ENCODE measurements around the gene TFCP2L1.

The TFCP2L1 gene

DNA sequence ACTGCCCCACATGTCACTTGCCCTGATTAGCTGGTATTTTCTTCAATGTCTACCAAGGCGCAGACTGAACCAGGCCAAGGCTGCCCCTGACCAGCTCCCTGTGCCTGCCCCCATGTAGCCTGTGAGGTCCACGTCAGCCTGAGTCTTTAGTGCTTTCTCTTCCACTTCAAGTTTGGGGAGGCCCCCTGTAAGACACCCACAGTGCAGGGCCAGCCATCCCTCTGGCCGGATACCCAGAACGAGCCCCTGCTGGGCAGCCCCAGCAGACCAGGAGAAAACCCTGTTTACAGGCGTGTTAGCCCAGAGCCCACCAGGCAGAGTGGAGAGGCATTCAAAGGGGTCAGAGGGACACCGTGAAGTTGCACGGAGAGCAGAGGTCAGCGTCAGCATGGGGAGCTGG, 92.4 kb downstream of the TFCP2L1 start:
- DNase-seq, result no peak

- no peak for DNase-seq
These were observed 93.5 kb downstream of the TFCP2L1 start for GRCh38 chr2:121191191-121192170.

GRCh38 chr2:121189661-121190381, 95.2 kb downstream of the TFCP2L1 start:
- no peak for DNase-seq

GRCh38 chr2:121189011-121189410, 96.0 kb downstream of the TFCP2L1 start:
- no peak for DNase-seq

- DNase-seq, result no peak
These were observed 97.0 kb downstream of the TFCP2L1 start for GRCh38 chr2:121187982-121188411.

DNA sequence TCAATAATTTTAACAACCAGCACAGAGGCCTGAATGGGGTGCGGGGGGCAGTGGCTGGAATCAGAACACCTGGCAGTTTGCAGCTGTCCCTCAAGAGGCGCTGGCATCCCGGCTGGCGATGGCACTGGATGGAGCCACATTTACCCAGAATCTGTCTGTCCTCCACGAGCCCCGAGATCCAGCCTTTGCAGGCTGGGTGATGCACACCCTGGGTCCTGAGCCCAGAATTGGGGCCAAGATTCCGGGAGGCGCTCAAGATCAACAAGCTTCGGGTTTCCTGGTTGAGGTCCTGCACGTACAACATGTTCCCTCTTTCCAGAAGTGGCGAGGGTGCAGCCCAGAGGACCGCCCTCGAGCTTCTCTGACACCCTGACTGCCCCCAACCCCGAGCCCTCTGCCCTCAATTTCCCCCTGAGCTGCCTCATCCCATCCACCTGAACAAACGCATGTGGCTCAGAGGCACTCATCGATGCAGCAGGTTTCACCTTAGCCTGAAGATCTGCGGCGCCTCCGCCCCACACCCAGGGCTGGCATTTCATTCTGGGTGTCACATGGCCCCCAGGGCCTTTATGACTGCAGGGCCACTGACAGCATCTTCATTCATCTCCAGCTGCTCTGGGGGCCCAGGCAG, 97.5 kb downstream of the TFCP2L1 start:
- no peak for DNase-seq

- DNase-seq, result no peak
These were observed 98.7 kb downstream of the TFCP2L1 start for GRCh38 chr2:121186261-121186660.

GRCh38 chr2:121185571-121186074, 99.4 kb downstream of the TFCP2L1 start:
- DNase-seq, result no peak

DNA sequence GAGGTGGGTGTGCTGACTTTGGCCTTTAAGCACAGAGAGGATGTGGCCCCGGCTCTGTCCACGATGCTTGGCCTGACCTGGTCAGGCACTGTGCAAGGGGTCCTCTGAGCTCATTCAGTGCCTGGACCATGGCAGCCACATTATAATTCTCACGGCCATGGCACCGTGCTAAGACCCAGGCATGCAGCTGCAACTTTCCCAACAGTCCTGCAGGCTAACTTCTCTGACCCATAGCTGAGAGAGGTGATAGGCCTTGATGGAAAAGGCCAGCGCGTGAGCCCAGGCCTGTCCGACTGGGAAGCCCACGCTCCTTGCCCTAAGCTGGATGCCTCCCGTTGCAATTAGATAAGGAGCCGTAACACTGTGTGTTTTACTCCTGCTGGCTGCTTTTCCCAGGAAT, 99.9 kb downstream of the TFCP2L1 start:
- DNase-seq, result no peak

- DNase-seq, result no peak
These were observed 100.6 kb downstream of the TFCP2L1 start for GRCh38 chr2:121184248-121184862.

GRCh38 chr2:121182520-121182919, 102.5 kb downstream of the TFCP2L1 start:
- DNase-seq, result no peak

GRCh38 chr2:121179467-121179866, 105.5 kb downstream of the TFCP2L1 start:
- no peak for DNase-seq

- no peak for DNase-seq
These were observed 106.3 kb downstream of the TFCP2L1 start for GRCh38 chr2:121178730-121179129.

GRCh38 chr2:121177896-121178295, 107.1 kb downstream of the TFCP2L1 start:
- DNase-seq, result no peak

DNA sequence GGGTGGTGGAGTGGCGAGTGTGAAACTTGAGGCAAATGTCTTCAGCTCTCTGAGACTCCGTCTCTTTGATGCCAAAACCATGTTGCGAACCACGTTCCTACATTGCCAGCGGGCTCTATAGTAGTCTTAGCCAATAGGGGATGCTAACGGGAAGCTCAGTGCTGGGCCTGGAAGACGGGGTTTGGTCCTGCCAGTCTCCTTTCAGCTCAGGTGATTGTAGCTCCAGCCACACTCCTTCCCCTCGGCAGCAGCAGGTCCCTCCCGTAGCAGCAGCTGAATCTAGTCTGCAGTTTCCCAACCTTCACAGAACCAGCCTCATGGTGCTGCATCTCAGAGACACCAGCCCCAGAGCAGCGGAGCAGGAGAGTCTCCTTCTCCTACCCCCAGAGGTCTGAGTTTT, 109.7 kb downstream of the TFCP2L1 start:
- DNase-seq, result no peak

- DNase-seq, result no peak
These were observed 111.2 kb downstream of the TFCP2L1 start for GRCh38 chr2:121173806-121174205.

GRCh38 chr2:121173112-121173511, 111.9 kb downstream of the TFCP2L1 start:
- no peak for DNase-seq

DNA sequence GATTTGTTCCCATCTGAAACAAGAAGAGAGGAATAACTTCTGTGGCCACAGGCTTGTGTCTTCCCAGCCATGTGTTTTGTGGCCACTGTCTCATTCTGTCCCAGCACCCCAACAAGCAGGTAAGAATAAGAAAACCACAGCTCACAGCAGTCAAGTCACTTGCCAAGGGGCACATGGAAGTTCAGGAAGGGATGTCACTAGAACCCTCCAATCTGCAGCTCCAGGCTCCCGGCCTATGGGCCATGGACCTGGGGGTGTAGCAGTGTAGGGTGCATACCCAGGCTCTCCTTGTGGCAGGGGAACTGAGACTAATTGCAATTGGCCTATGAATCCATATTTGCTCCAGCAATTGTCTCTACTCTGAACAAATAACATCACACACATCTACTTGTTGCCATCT, 112.5 kb downstream of the TFCP2L1 start:
- DNase-seq, result no peak

DNA sequence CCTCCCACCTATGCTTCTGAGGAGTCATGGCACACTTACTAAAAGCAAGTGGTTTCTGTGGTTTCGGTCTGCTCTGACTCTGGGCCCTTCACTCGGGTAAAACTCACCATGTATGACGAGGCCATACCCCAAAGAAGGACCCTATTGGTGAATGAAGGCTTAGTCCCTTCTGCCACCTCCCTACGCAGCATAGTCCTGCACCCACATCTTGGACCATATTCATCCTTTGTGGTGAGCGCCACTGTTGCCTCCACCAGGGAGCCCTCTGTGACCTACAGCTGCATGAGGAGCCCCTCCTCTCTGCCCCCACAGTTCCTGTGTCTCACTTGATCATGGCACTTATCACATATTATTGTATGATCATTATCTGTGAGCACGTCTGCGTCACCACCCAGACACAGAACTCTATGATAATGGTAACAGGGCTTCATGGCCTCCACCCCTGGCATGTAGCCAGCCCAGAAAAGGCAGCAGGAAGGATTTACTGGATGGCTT, 113.3 kb downstream of the TFCP2L1 start:
- DNase-seq, result no peak

DNA sequence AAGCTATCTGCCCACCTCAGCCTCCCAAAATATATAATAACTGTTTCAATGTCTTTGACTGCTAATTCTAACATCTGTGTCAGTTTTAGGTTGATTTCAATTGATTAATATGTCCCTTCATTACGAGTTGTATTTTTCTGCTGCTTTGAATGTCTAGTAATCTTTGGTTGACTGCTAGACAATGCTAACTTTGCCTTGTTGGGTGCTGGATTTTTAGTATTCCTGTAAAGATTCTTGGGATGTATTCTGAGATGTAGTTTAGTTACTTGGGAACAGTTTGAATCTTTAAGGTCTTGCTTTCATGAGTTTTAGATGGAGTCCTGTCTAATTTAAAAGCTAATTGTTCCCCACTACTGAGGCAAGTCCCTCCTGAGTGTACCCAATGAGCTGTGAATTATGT, 114.4 kb downstream of the TFCP2L1 start:
- no peak for DNase-seq

- DNase-seq, result no peak
These were observed 117.6 kb downstream of the TFCP2L1 start for GRCh38 chr2:121167411-121167810.

Measured in NCI-H1105 (cell line).